Measurements from ENCODE around the gene MRPL9. TPM values are rescaled to one million over a fixed set of nuclear protein-coding genes. Genes with fewer than 3 reads are reported as not detected.

Gene MRPL9
- total RNA-seq, 2 donors from 2014 or later = 47.9 to 65.7 TPM

DNA sequence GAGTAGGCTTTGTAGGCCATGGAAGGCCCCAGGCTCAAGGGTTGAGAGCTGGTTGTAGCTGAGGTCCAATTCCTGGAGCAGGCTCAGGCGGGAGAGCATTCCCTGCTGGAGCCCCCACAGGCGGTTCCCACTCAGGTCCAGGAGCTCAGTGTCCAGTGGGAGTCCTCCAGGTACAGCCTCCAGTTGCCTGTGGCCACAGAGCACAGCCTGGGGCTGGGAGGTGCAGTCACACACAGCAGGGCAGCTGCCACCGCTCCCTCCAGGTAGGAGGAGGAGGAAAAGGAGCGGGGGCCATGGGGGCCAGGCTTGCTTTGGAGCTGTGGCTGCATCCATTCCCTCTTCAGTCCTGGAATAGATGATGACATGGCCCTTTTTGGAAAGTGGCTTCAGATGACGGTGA is 39.1 kb upstream of the MRPL9 start:
- Histone ChIP-seq H3K4me3 (no peak overlapping the region), H3K27me3 (replicated peaks; ENCODE audit: insufficient read depth) (no peaks in the 10 kb centered on the region), H3K9me3 (no peaks in the 10 kb centered on the region), H3K4me1 (ENCODE audit: control insufficient read depth in 1 of 2, low read depth in 2 of 2) (no peaks in the 10 kb centered on the region), H3K36me3 (no peaks in the 10 kb centered on the region), H3K27ac (no peak overlapping the region)
- DNase-seq (ENCODE audit: low spot score) (no peak), ATAC-seq (ENCODE audit: insufficient number of reproducible peaks, low FRiP score, low read depth) (no peak)
- TF ChIP-seq, protein P1, sequence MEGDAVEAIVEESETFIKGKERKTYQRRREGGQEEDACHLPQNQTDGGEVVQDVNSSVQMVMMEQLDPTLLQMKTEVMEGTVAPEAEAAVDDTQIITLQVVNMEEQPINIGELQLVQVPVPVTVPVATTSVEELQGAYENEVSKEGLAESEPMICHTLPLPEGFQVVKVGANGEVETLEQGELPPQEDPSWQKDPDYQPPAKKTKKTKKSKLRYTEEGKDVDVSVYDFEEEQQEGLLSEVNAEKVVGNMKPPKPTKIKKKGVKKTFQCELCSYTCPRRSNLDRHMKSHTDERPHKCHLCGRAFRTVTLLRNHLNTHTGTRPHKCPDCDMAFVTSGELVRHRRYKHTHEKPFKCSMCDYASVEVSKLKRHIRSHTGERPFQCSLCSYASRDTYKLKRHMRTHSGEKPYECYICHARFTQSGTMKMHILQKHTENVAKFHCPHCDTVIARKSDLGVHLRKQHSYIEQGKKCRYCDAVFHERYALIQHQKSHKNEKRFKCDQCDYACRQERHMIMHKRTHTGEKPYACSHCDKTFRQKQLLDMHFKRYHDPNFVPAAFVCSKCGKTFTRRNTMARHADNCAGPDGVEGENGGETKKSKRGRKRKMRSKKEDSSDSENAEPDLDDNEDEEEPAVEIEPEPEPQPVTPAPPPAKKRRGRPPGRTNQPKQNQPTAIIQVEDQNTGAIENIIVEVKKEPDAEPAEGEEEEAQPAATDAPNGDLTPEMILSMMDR (IDR thresholded peaks at IDR 0.05) = no peak

DNA sequence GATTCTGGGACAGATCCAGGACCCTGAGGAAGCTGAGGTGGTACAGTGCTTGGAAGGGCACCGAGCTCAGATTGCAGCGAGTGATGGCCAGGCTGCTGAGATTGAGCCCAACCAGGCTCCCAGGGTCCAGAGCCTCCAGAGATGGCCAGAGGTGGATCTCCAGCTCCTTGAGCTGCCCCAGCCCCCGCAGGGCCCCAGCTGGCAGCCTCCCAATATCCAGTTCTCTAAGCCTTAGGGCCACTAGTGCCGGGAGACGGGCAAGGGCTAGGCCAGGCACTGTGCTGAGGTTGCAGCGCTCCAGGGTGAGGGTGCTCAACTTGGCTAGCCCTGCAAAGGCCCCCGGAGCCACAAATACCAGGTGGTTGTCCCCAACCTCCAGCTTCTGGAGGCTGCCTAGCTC is 38.5 kb upstream of the MRPL9 start:
- no peaks in the 10 kb centered on the region for H3K36me3 ChIP-seq
- no peak for DNase-seq (ENCODE audit: low spot score)
- no peaks in the 10 kb centered on the region for H3K9me3 ChIP-seq
- H3K4me3 ChIP-seq = no peak overlapping the region
- H3K27me3 ChIP-seq (replicated peaks; ENCODE audit: insufficient read depth) = no peaks in the 10 kb centered on the region
- no peak for ATAC-seq (ENCODE audit: insufficient number of reproducible peaks, low FRiP score, low read depth)
- TF ChIP-seq, protein P1 (IDR thresholded peaks at IDR 0.05) = no peak
- no peak overlapping the region for H3K27ac ChIP-seq
- no peaks in the 10 kb centered on the region for H3K4me1 ChIP-seq (ENCODE audit: control insufficient read depth in 1 of 2, low read depth in 2 of 2)

DNA sequence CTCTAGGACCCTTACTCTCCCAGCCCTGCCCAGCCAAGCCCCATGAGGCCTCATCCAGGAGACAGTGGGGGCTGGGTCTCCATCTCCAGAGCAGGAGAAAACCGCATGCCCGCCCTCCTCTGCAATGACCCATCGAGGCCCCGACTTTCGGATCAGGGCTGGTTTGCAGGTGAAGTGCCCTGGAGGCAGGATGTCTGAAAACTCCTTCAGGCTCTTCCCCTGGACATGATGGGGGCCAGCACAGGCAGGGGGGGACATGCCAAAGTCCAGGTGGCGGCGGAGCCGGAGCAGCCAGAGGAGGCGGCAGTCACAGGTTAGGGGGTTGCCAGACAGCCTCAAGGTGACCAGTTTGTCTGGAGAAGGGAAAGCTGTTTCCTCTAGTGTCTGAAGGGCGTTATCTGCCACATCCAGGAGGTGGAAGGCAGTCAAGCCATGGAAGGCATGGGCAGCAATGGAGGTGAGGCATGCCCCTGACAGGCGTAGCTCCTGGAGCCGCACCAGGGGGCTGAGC is 38.1 kb upstream of the MRPL9 start:
- Histone ChIP-seq H3K36me3 (no peaks in the 10 kb centered on the region), H3K9me3 (no peaks in the 10 kb centered on the region), H3K27me3 (replicated peaks; ENCODE audit: insufficient read depth) (no peaks in the 10 kb centered on the region), H3K4me1 (ENCODE audit: control insufficient read depth in 1 of 2, low read depth in 2 of 2) (no peaks in the 10 kb centered on the region), H3K4me3 (no peak overlapping the region), H3K27ac (no peak overlapping the region)
- TF ChIP-seq, protein P1 (IDR thresholded peaks at IDR 0.05) = no peak
- ATAC-seq (ENCODE audit: insufficient number of reproducible peaks, low FRiP score, low read depth) = no peak
- no peak for DNase-seq (ENCODE audit: low spot score)

DNA sequence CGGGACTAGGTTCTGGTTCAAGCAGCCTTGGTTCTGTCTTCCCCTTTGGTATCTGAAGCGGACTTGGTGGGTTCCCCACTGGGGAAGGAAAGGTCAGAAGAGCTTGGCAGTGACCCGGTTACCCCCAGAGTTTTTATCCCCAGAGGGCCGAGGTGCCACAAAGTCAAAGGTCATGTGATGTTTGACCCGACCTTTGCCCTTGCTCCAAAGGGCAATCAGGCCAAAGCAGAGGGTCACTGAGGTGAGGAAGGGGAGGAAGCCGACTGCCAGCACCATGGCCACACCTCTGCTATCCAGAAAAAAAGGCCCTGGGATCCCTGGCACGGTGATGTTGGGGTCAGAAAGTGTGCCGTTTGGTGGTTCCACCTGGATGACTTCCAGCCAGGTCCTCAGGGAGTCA is 37.5 kb upstream of the MRPL9 start:
- DNase-seq (ENCODE audit: low spot score) (no peak), ATAC-seq (ENCODE audit: insufficient number of reproducible peaks, low FRiP score, low read depth) (no peak)
- Histone ChIP-seq H3K36me3 (no peaks in the 10 kb centered on the region), H3K4me1 (ENCODE audit: control insufficient read depth in 1 of 2, low read depth in 2 of 2) (no peaks in the 10 kb centered on the region), H3K27ac (no peak overlapping the region), H3K27me3 (replicated peaks; ENCODE audit: insufficient read depth) (no peaks in the 10 kb centered on the region), H3K9me3 (no peaks in the 10 kb centered on the region), H3K4me3 (no peak overlapping the region)
- TF ChIP-seq, protein P1 (IDR thresholded peaks at IDR 0.05) = no peak

DNA sequence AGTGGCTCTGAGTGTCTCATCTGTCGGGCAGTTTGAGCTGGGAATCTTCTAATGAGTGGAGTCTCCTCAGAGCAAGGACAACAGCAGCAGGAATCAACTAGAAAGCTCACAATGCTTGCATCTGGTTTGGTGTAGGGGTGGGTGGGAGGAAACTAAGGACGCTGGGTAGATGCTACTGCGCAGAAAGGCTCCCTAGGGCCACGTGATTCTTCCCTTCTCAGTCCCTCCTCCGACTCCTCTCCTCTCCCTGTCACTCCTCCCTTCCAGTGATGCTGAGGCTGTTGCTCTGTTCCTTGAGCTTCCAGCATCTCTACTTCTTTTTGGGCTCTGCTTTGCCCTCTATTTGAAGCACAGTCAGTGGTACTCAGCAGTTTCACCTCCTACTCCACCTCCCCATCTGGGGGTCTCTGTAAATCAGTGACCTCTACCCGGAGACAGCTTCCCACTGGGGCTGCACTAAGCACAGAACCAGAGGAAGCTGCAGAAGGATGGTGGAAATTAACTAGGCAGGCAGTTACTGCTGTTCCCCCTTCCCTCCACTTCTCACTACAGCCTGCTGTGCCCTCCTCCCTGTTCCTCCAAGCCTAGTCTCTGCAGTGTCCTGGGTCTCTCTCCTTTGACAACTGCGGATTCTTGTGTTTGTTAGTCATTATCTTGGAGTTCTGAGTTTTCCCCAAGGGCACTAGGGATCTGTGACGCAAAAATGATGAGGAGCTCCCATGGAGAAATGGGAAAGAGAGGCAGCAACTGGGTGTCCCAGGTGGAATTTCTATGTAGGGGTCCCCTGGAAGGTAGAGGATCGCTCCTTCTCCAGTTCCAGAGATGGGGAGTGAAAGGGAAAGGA is 36.1 kb upstream of the MRPL9 start:
- Histone ChIP-seq H3K9me3 (no peaks in the 10 kb centered on the region), H3K36me3 (no peaks in the 10 kb centered on the region), H3K4me3 (no peak overlapping the region), H3K27me3 (replicated peaks; ENCODE audit: insufficient read depth) (no peaks in the 10 kb centered on the region), H3K4me1 (ENCODE audit: control insufficient read depth in 1 of 2, low read depth in 2 of 2) (no peaks in the 10 kb centered on the region), H3K27ac (no peak overlapping the region)
- DNase-seq (ENCODE audit: low spot score) (no peak), ATAC-seq (ENCODE audit: insufficient number of reproducible peaks, low FRiP score, low read depth) (no peak)
- TF ChIP-seq, protein P1 (IDR thresholded peaks at IDR 0.05) = no peak
